Measurements from ENCODE around the gene CAMSAP2.
"Not testable (repeated sequence)": the region's sequence is repeated elsewhere in the genome, so short reads cannot be mapped to it uniquely, and the experiment has no call there.

The CAMSAP2 gene

GRCh38 chr1:200787896-200788387 lies 49.2 kb downstream of the CAMSAP2 start:
- H4K20me1 ChIP-seq (ENCODE audit: insufficient read depth, low read length, poor library complexity, severe bottlenecking), result no peaks in the 10 kb centered on the region
- H3K4me2 ChIP-seq (ENCODE audit: low read depth, low read length, poor library complexity, severe bottlenecking), result no peak overlapping the region
- H3K27me3 ChIP-seq (ENCODE audit: insufficient read depth, low read length, poor library complexity, severe bottlenecking), result no peaks in the 10 kb centered on the region
- no peak overlapping the region for H3K9ac ChIP-seq (ENCODE audit: low read depth, low read length, poor library complexity, severe bottlenecking)
- H2AFZ ChIP-seq (ENCODE audit: low read length), result no peak overlapping the region
- H3F3A ChIP-seq (ENCODE audit: low read depth), result no peaks in the 10 kb centered on the region
- no peaks in the 10 kb centered on the region for H3K36me3 ChIP-seq (ENCODE audit: insufficient read depth, low read length)
- H3K79me2 ChIP-seq (ENCODE audit: insufficient read depth, low read length), result no peaks in the 10 kb centered on the region
- no peaks in the 10 kb centered on the region for H3K4me1 ChIP-seq (ENCODE audit: insufficient read depth, low read length, poor library complexity, severe bottlenecking)
- H3K9me2 ChIP-seq (replicated peaks; ENCODE audit: low read depth, low read length), result no peaks in the 10 kb centered on the region
- no peak for TF ChIP-seq EZH2phosphoT487 (IDR thresholded peaks at IDR 0.05; ENCODE audit: borderline replicate concordance)
- TF ChIP-seq CTCF (conservative IDR thresholded peaks at IDR 0.05; ENCODE audit: low read length), result no peak
- H3K4me3 ChIP-seq (ENCODE audit: low read length, poor library complexity, severe bottlenecking), result no peak overlapping the region
- H3K9me3 ChIP-seq (ENCODE audit: insufficient read depth, low read depth, low read length), result no peaks in the 10 kb centered on the region; the same call in 1 of the 2 replicates

DNA sequence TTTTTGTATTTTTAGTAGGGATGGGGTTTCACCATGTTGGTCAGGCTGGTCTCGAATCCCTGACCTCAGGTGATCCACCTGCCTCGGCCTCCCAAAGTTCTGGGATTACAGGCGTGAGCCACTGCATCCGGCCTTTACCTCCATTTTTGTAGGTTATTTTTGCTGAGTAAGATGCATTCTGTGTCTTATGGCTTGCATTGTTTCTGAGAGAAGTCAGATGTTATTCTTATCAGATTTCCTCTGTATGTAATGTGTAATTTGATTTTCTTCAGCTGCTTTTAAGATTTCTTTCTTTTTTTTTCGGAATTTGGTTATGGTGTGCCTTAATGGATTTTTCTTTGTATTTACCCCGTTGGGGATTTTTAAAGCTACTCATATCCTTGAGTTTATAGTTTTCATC lies 52.3 kb downstream of the CAMSAP2 start:
- H3K9me3 ChIP-seq (ENCODE audit: insufficient read depth, low read depth, low read length); H3F3A ChIP-seq (ENCODE audit: low read depth); H3K79me2 ChIP-seq (ENCODE audit: insufficient read depth, low read length); H3K4me1 ChIP-seq (ENCODE audit: insufficient read depth, low read length, poor library complexity, severe bottlenecking); H3K27me3 ChIP-seq (ENCODE audit: insufficient read depth, low read length, poor library complexity, severe bottlenecking); H4K20me1 ChIP-seq (ENCODE audit: insufficient read depth, low read length, poor library complexity, severe bottlenecking); H2AFZ ChIP-seq (ENCODE audit: low read length); H3K9me2 ChIP-seq (replicated peaks; ENCODE audit: low read depth, low read length); H3K4me3 ChIP-seq (ENCODE audit: low read length, poor library complexity, severe bottlenecking); H3K4me2 ChIP-seq (ENCODE audit: low read depth, low read length, poor library complexity, severe bottlenecking); H3K36me3 ChIP-seq (ENCODE audit: insufficient read depth, low read length); H3K9ac ChIP-seq (ENCODE audit: low read depth, low read length, poor library complexity, severe bottlenecking): not testable (repeated sequence)

- no peaks in the 10 kb centered on the region for H3K9me3 ChIP-seq (ENCODE audit: insufficient read depth, low read depth, low read length)
- H3K4me3 ChIP-seq (ENCODE audit: low read length, poor library complexity, severe bottlenecking), result no peak overlapping the region
- no peaks in the 10 kb centered on the region for H3F3A ChIP-seq (ENCODE audit: low read depth)
- H3K79me2 ChIP-seq (ENCODE audit: insufficient read depth, low read length), result no peaks in the 10 kb centered on the region
- no peaks in the 10 kb centered on the region for H4K20me1 ChIP-seq (ENCODE audit: insufficient read depth, low read length, poor library complexity, severe bottlenecking)
- no peak overlapping the region for H3K4me2 ChIP-seq (ENCODE audit: low read depth, low read length, poor library complexity, severe bottlenecking)
- no peaks in the 10 kb centered on the region for H3K9me2 ChIP-seq (replicated peaks; ENCODE audit: low read depth, low read length)
- H3K27me3 ChIP-seq (ENCODE audit: insufficient read depth, low read length, poor library complexity, severe bottlenecking), result no peaks in the 10 kb centered on the region
- no peak overlapping the region for H3K9ac ChIP-seq (ENCODE audit: low read depth, low read length, poor library complexity, severe bottlenecking)
- no peak overlapping the region for H2AFZ ChIP-seq (ENCODE audit: low read length)
- no peaks in the 10 kb centered on the region for H3K4me1 ChIP-seq (ENCODE audit: insufficient read depth, low read length, poor library complexity, severe bottlenecking)
- TF ChIP-seq EZH2phosphoT487 (IDR thresholded peaks at IDR 0.05; ENCODE audit: borderline replicate concordance) (no peak), CTCF (conservative IDR thresholded peaks at IDR 0.05; ENCODE audit: low read length) (no peak)
- H3K36me3 ChIP-seq (ENCODE audit: insufficient read depth, low read length), result no peaks in the 10 kb centered on the region
Observed at GRCh38 chr1:200793677-200794076, 55.0 kb downstream of the CAMSAP2 start.

DNA sequence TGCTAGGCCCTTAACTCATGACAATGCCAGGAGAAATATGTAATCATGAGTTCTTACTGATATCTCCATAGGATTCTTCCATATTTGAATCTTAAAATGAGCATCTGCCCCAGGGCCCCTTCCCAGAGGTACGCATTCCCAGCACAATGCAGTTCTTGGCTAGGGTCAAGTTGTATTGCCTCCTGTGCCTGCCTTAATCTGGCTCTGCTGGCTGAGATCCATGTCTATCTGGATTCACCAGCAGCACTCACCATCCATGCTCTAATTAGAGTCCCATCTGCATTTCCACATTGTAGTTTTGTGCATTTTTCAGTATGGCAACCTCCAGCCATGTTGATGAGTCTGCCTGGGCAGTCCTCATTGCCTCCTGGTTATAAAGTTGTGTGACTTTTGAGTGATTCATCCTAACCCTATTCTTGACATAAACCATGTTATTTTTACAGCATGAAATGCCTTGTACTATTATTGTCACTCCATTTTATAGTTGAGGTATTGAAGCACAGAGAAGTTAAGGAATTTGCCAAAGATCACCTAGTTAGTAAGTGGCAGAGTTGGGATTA lies 55.9 kb downstream of the CAMSAP2 start:
- TF ChIP-seq EZH2phosphoT487 (IDR thresholded peaks at IDR 0.05; ENCODE audit: borderline replicate concordance) (no peak), CTCF (conservative IDR thresholded peaks at IDR 0.05; ENCODE audit: low read length) (no peak)
- Histone ChIP-seq H3K4me2 (ENCODE audit: low read depth, low read length, poor library complexity, severe bottlenecking) (no peak overlapping the region), H2AFZ (ENCODE audit: low read length) (no peak overlapping the region), H3K27me3 (ENCODE audit: insufficient read depth, low read length, poor library complexity, severe bottlenecking) (no peaks in the 10 kb centered on the region), H4K20me1 (ENCODE audit: insufficient read depth, low read length, poor library complexity, severe bottlenecking) (no peaks in the 10 kb centered on the region), H3K79me2 (ENCODE audit: insufficient read depth, low read length) (no peaks in the 10 kb centered on the region), H3K36me3 (ENCODE audit: insufficient read depth, low read length) (no peaks in the 10 kb centered on the region), H3K9me2 (replicated peaks; ENCODE audit: low read depth, low read length) (no peaks in the 10 kb centered on the region), H3K4me1 (ENCODE audit: insufficient read depth, low read length, poor library complexity, severe bottlenecking) (no peaks in the 10 kb centered on the region), H3K9me3 (ENCODE audit: insufficient read depth, low read depth, low read length) (no peaks in the 10 kb centered on the region), H3K9ac (ENCODE audit: low read depth, low read length, poor library complexity, severe bottlenecking) (no peak overlapping the region), H3F3A (ENCODE audit: low read depth) (no peaks in the 10 kb centered on the region), H3K4me3 (ENCODE audit: low read length, poor library complexity, severe bottlenecking) (no peak overlapping the region)

Measured in Loucy (cell line).